NCI-H1417 treated with DMSO at 0.1 percent for 48 hours (cell line): ENCODE results near the gene DYNC1LI1.

Source experiments
- DNase-seq: peaks from one replicate; lab custom pipeline; 2025; lab: John Stamatoyannopoulos, UW

The DYNC1LI1 gene

GRCh38 chr3:32570421-32571191 lies at the start of gene DYNC1LI1:
Gene DYNC1LI1, minus strand, starts transcription at chr3:32570858. Its CDS starts 88 bp downstream, at chr3:32570770.
- DNase-seq, result peak; percentile 33

- DNase-seq, result no peak
These were observed 48.7 kb upstream of the DYNC1LI1 start for GRCh38 chr3:32619395-32619794.

- DNase-seq, result no peak
These were observed 45.8 kb upstream of the DYNC1LI1 start for GRCh38 chr3:32616267-32616962.

- no peak for DNase-seq
These were observed 44.3 kb upstream of the DYNC1LI1 start for GRCh38 chr3:32614956-32615355.

- no peak for DNase-seq
These were observed 42.5 kb upstream of the DYNC1LI1 start for GRCh38 chr3:32613183-32613582.

GRCh38 chr3:32612547-32612946 lies 41.9 kb upstream of the DYNC1LI1 start:
- DNase-seq, result no peak

- DNase-seq, result no peak
These were observed 36.9 kb upstream of the DYNC1LI1 start for GRCh38 chr3:32607522-32607921.

- no peak for DNase-seq
These were observed 36.3 kb upstream of the DYNC1LI1 start for GRCh38 chr3:32606960-32607359.

- no peak for DNase-seq
These were observed 35.6 kb upstream of the DYNC1LI1 start for GRCh38 chr3:32606277-32606676.

- DNase-seq, result no peak
These were observed 32.4 kb upstream of the DYNC1LI1 start for GRCh38 chr3:32603064-32603463.

GRCh38 chr3:32602206-32602605 lies 31.5 kb upstream of the DYNC1LI1 start:
- no peak for DNase-seq

- no peak for DNase-seq
These were observed 31.1 kb upstream of the DYNC1LI1 start for GRCh38 chr3:32601722-32602121.

- no peak for DNase-seq
These were observed 27.0 kb upstream of the DYNC1LI1 start for GRCh38 chr3:32597656-32598055.

- no peak for DNase-seq
These were observed 26.3 kb upstream of the DYNC1LI1 start for GRCh38 chr3:32596909-32597369.

- DNase-seq, result no peak
These were observed 25.7 kb upstream of the DYNC1LI1 start for GRCh38 chr3:32596282-32596908.

- DNase-seq, result no peak
These were observed 24.7 kb upstream of the DYNC1LI1 start for GRCh38 chr3:32595323-32595722.

- no peak for DNase-seq
These were observed 23.4 kb upstream of the DYNC1LI1 start for GRCh38 chr3:32593903-32594525.

GRCh38 chr3:32592696-32593353 lies 22.2 kb upstream of the DYNC1LI1 start:
- no peak for DNase-seq

GRCh38 chr3:32592011-32592410 lies 21.4 kb upstream of the DYNC1LI1 start:
- no peak for DNase-seq

- DNase-seq, result no peak
These were observed 20.5 kb upstream of the DYNC1LI1 start for GRCh38 chr3:32591186-32591585.

- no peak for DNase-seq
These were observed 15.7 kb upstream of the DYNC1LI1 start for GRCh38 chr3:32586356-32586755.

GRCh38 chr3:32584660-32585059 lies 14.0 kb upstream of the DYNC1LI1 start:
- DNase-seq, result no peak
